ENCODE data around the gene ZNF160. TPM values are rescaled to one million over a fixed set of nuclear protein-coding genes. Genes with fewer than 3 reads are reported as not detected.

Gene ZNF160
- total and polyA plus RNA-seq, 2 of the 8 experiments (the other 6 are each of a cell fraction or from before 2014, with no cell fraction given), result 15.8 to 31.2 TPM

DNA sequence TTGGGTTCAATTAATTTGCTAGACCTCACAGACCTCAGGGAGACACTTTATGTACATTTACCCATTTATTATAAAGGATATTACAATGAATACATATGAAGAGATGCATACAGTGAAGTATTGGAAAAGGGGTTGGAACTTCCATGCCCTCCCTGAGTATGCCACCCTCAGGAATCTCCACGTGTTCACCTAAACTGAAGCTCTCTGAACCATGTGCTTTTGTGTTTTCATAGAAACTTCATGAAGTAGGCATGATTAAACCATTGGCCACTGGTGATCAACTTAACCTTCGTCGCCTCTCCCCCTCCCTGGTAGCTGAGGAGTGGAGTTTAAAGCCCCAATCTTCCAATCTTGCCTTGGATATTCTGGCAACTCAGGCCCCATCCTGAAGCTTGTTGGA is 20.3 kb downstream of the ZNF160 start:
- Histone ChIP-seq H3K36me3 (ENCODE audit: control insufficient read depth in 2 of 4, insufficient read depth in 4 of 4, low read length in 3 of 4) (peaks cover 7 to 19% (median 18%) of the 10 kb centered on the region in 4 experiments; a peak in 6 of 8 replicates), H3K9me3 (ENCODE audit: insufficient read depth in 2 of 2, low read depth in 1 of 2, low read length in 1 of 2) (no peaks in the 10 kb centered on the region), H3K79me1 (ENCODE audit: low read depth, low read length) (no peaks in the 10 kb centered on the region), H2BK12ac (ENCODE audit: low read depth, low read length) (no peak overlapping the region), H4K5ac (ENCODE audit: insufficient read length, low read depth, low read length) (no peak overlapping the region), H3K4me1 (replicated peaks in 1 of 4; ENCODE audit: control insufficient read depth in 3 of 4, insufficient read depth in 4 of 4, low read length in 3 of 4) (no peaks in the 10 kb centered on the region), H3K23me2 (ENCODE audit: low read depth, low read length) (no peaks in the 10 kb centered on the region), H3K18ac (ENCODE audit: extremely low read depth, low read length) (no peak overlapping the region), H2BK120ac (replicated peaks; ENCODE audit: low read depth, low read length) (no peak overlapping the region), H3K56ac (replicated peaks; ENCODE audit: insufficient read length, low read depth, low read length) (no peak overlapping the region), H2BK20ac (ENCODE audit: low read length) (no peak overlapping the region), H2BK15ac (ENCODE audit: low read length) (no peak overlapping the region), H2AFZ (ENCODE audit: low read length) (no peak overlapping the region), H4K91ac (replicated peaks; ENCODE audit: insufficient read length, low read length) (no peak overlapping the region), H3K27ac (ENCODE audit: low read depth, low read length) (no peak overlapping the region), H3K4me3 (ENCODE audit: extremely low read depth in 1 of 4, insufficient read depth in 2 of 4, low read depth in 3 of 4, low read length in 4 of 4) (no peak overlapping the region), H3K4me2 (ENCODE audit: insufficient read depth in 1 of 2, low read depth in 2 of 2, low read length in 2 of 2) (no peak overlapping the region), H4K20me1 (replicated peaks in 1 of 2; ENCODE audit: control insufficient read depth in 1 of 2, insufficient read depth in 2 of 2, low read length in 2 of 2) (no peaks in the 10 kb centered on the region), H3K27me3 (replicated peaks in 1 of 4; ENCODE audit: control insufficient read depth in 3 of 4, extremely low read depth in 1 of 4, insufficient read depth in 3 of 4, low read length in 3 of 4) (no peaks in the 10 kb centered on the region), H3K14ac (ENCODE audit: insufficient read length) (no peak overlapping the region), H2BK5ac (ENCODE audit: low read depth, low read length) (no peak overlapping the region), H3K4ac (replicated peaks; ENCODE audit: insufficient read length, low read depth, low read length) (no peak overlapping the region), H4K8ac (ENCODE audit: extremely low read depth, insufficient read depth, low read length) (no peak overlapping the region), H3K23ac (ENCODE audit: insufficient read length) (no peak overlapping the region), H3K79me2 (ENCODE audit: control insufficient read depth in 1 of 2, insufficient read depth in 2 of 2, low read length in 2 of 2) (peaks cover 0 to 2% of the 10 kb centered on the region in 2 experiments; a peak in 1 of 4 replicates), H2AK5ac (ENCODE audit: low read depth, low read length) (no peak overlapping the region), H3K9ac (replicated peaks in 1 of 4; ENCODE audit: extremely low read depth in 1 of 4, low read depth in 3 of 4, low read length in 3 of 4) (no peak overlapping the region)
- 95% methylated on average over 3 of the region's 3 CpGs; no CpG with 5 or more reads in 1 of the 2 experiments for WGBS, 2 experiments (ENCODE audit: extremely low coverage in 1 of 2, insufficient coverage in 1 of 2, insufficient read length in 1 of 2, insufficient replicate concordance in 2 of 2, low coverage in 1 of 2, low lambda C conversion rate in 2 of 2, missing lambda C conversion rate in 1 of 2)
- CTCF ChIA-PET (ENCODE audit: partially characterized antibody), result interaction anchor here (0.6 to 0.8 kb wide), 2 partner anchors 9 to 259 kb away, joined by 3 read pairs; no protein-coding TSS in a partner anchor
- no peak for DNase-seq (ENCODE audit: low read depth in 1 of 2, low spot score in 2 of 2)
- POLR2A ChIA-PET (ENCODE audit: partially characterized antibody), result no interaction called here
- no peak for TF ChIP-seq CTBP2 (IDR thresholded peaks at IDR 0.05; ENCODE audit: borderline replicate concordance, insufficient read depth, insufficient read length, low read length)
- TF ChIP-seq CBX5 (IDR thresholded peaks at IDR 0.05; ENCODE audit: low read depth, low read length), result no peak
- TF ChIP-seq HDAC2 (IDR thresholded peaks at IDR 0.05; ENCODE audit: borderline replicate concordance in 1 of 2, low read depth in 2 of 2, low read length in 2 of 2), result no peak
- FAIRE-seq, result no peak

Measured in H1 (cell line).